ENCODE data around the gene PSG3. TPM values are rescaled to one million over a fixed set of nuclear protein-coding genes. Genes with fewer than 3 reads are reported as not detected.

Gene PSG3
- 0.13 and 0.16 TPM in 2 replicates for total RNA-seq

GRCh38 chr19:42740381-42740780 is at the start of gene PSG3:
PSG3 (minus strand) TSS chr19:42740481; CDS start chr19:42740384, 97 bp downstream.

Other genes starting within 250 kb of the PSG3 start
- 1.1 and 41.8 TPM in 2 replicates for gene CEACAM1, start 212.0 kb downstream of the PSG3 start, total RNA-seq
- gene CEACAM8, start 145.6 kb downstream of the PSG3 start, total RNA-seq, result not detected in 2 replicates
- gene PSG8, start 25.2 kb upstream of the PSG3 start, total RNA-seq, result not detected in 2 replicates
- 0.06 TPM in 1 of 2 replicates, not detected in the other for gene PSG1, start 139.2 kb upstream of the PSG3 start, total RNA-seq
- gene PSG6, start 177.4 kb upstream of the PSG3 start, total RNA-seq, result not detected in 2 replicates
- not detected in 2 replicates for gene PSG7, start 196.7 kb upstream of the PSG3 start, total RNA-seq

Data from bladder microvascular endothelial cell (primary cell).